AG09309 (cell line): ENCODE data around the gene ULK2.

Source experiments
- DNase-seq: peaks from one replicate; pipeline ENCODE4 v3.0.0-alpha.2; 2010; ENCODE audit warnings: low read depth
- H3K4me3 ChIP-seq: 2 replicates; pipeline ENCODE4 v1.5.1; 2011; ENCODE audit warnings: mild to moderate bottlenecking, low read depth, low read length, moderate library complexity; ENCODE audit not compliant: control insufficient read depth
- TF ChIP-seq, protein P1 (sequence below): IDR thresholded peaks from 2 replicates; pipeline ENCODE4 v1.5.1; 2011; ENCODE audit warnings: mild to moderate bottlenecking, low read depth, low read length, inconsistent platforms; ENCODE audit not compliant: insufficient read depth, control insufficient read depth; ENCODE audit errors: missing control alignments

Gene ULK2

DNA sequence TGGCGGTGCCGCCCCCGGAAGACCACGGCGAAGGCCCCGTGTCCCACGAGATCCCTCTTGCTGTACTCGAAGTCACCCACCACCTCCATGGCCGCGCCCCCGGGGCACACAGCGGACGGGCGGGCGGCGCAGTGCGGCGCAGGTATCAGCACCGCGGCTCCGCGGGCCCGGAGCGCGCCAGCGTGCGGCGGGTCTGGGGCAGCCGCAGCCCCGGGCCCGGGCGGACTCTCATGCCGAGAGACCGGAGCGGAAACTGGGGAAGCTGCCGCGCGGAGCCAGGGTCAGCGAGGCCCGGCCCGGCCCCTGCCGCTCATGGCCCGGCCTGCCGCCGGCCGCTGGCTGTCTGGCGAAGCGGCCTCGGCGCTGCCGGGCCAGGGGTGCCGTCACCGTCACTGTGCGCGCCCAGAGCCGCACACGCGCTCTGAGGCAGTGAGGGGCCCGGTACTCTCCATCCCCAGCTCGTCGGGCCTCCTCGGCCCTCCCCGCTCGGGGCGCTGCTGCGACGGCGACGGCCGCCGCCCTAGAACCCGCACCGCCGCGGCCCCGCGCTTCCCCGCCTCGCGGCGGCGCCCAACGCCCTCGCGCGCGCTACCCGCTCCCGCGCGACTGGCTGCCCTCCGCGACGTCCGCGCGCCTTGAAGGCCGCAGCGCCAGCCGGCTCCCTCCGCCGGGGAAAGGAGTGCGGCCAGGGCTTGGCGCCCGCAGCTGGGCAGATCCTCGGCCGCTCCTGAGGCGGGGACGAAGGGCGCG lies at the start of gene ULK2:
TSS of gene ULK2 (minus strand) at position 608 of the 750 bp plus-strand sequence. CDS start at position 89, 519 bp downstream.
- peak; percentile 27 for DNase-seq
- peak within 1 kb of the TSS; percentile 75 for H3K4me3 ChIP-seq
- TF ChIP-seq, protein P1, sequence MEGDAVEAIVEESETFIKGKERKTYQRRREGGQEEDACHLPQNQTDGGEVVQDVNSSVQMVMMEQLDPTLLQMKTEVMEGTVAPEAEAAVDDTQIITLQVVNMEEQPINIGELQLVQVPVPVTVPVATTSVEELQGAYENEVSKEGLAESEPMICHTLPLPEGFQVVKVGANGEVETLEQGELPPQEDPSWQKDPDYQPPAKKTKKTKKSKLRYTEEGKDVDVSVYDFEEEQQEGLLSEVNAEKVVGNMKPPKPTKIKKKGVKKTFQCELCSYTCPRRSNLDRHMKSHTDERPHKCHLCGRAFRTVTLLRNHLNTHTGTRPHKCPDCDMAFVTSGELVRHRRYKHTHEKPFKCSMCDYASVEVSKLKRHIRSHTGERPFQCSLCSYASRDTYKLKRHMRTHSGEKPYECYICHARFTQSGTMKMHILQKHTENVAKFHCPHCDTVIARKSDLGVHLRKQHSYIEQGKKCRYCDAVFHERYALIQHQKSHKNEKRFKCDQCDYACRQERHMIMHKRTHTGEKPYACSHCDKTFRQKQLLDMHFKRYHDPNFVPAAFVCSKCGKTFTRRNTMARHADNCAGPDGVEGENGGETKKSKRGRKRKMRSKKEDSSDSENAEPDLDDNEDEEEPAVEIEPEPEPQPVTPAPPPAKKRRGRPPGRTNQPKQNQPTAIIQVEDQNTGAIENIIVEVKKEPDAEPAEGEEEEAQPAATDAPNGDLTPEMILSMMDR: no peak

DNA sequence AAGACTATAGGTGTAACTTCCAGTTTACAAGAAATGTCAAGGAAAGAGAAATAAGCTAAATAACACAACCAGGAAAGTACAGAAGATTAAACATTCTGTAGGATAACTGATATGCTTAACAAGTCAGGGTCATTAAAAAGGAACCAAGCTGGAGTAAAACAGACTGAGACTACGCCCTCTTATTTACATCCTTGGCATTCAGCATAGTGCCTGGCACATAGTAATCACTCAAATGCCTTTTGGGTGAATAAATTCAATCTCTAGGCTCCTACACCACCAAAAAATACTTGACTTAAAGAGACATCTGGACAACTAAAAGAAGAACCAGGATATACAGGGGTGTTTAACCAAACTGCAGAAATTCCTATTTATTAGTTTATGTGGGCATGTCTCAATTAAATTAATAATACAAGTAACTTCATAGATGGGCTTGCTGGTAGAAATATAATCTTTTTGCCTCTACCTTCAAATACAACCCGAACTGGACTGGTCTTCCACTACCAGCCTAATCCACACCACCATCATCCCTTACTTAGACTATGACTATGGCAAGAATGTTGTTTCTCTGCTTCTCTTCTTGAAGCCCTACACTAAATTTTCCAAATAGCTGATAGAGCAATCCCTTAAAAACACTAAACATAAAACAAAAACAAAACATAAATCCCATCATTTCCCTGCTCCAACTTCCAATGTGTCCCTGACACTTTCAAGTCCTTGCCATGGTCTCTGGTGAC lies 47.7 kb upstream of the ULK2 start:
- TF ChIP-seq, protein P1: no peak
- no peak for DNase-seq
- H3K4me3 ChIP-seq: no peak overlapping the region

DNA sequence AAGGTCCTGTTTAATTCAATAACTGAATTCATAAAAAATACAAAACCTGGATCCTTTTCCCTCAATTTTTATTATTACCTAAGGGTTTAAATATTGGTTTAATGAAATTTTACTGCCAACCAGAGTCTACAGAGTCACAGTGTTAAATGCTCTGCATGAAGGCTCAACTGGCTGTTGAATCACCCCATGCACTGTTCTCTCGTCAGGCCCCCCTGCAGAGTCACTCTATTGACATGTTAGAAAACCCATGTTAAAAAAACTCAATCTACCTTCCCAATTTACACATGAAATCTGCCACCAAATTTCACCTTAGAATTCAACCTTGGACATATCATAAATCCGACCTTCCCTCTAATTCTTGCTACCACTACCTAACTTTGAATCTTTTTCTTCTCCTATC lies 43.3 kb upstream of the ULK2 start:
- no peak for DNase-seq
- no peak overlapping the region for H3K4me3 ChIP-seq
- TF ChIP-seq, protein P1: no peak

DNA sequence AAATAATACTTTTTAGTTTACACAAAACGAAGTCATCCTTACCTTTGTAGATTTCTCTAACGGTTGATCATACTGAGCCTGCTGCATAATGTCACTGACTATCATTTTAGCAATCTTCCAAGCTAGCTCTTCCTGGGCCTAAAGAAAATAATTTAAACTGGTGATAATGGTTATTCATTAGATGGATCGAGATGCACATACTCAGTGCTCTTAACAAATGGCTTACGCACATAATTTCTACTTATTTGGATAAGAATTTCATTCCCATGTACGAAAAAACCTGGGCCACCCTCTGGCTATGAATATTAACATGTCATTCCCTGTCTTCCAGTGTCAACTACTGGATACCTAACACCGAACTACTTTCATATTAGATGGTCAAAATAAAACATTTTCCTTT lies 41.4 kb upstream of the ULK2 start:
- TF ChIP-seq, protein P1: no peak
- DNase-seq: no peak
- no peak overlapping the region for H3K4me3 ChIP-seq

DNA sequence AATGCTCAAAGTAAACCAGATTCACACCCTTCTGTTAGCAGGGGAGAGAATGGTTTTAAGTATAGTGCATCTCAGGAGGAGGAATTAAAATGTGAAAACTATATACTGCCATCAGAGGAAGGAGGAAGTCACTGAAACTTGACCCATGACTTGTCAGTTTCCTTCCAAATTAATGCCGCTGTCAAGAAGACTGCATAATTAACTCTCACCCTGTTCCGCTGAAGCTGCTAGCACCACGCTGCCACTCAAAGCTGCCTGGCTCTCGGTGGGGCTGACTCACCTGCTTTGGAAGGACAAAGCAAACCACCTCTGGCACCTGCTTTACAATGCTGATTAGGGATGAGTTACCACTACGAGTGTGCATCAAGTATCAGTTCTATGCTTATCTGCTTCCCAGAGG lies 37.8 kb upstream of the ULK2 start:
- DNase-seq: no peak
- H3K4me3 ChIP-seq: no peak overlapping the region
- TF ChIP-seq, protein P1: no peak

DNA sequence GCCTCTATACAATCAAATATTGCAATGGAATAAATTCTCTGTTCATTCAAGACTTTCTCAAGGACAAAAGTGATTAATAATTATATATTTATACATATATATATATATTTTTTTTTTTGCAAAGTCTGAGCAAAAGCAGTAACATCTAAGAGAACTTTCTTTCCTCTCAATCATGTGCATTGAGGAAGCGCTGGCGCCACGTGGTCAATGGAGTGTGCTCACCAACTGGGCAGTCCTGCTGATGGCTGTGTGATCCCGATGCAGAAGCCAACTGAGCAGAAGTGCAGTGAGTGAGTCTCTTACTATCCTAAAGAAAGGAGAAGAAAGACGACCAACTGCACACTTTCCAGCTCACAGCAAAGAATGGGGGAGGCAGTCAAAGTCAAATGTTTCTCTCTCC lies 37.2 kb upstream of the ULK2 start:
- no peak overlapping the region for H3K4me3 ChIP-seq
- no peak for DNase-seq
- TF ChIP-seq, protein P1: no peak
